ENCODE results near the gene SEC14L1.
"Not testable (repeated sequence)": the region's sequence is repeated elsewhere in the genome, so short reads cannot be mapped to it uniquely, and the experiment has no call there.

SEC14L1 gene

GRCh38 chr17:77142689-77143088 is 1.9 kb downstream of the SEC14L1 start:
- no peak for DNase-seq

GRCh38 chr17:77143306-77143705 is 2.5 kb downstream of the SEC14L1 start:
- no peak for DNase-seq

DNA sequence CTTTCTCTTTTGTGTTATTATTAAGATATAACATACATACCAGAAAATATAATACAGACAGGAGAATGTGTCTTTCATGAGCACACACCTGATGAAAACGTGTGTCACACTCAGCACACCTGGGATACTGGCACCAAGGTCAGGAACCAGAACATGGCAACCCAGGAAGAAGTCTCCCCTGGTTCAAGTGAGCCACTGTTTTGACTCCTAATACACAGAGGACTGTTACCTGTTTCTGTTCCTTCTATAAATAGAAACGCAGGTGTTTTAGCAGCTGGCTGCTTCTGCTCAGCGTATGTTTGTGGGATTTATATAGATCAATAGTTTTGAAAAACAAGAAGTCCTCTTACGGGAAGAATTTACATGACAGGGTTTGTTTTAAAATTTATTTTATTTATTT is 3.5 kb downstream of the SEC14L1 start:
- no peak for DNase-seq

DNA sequence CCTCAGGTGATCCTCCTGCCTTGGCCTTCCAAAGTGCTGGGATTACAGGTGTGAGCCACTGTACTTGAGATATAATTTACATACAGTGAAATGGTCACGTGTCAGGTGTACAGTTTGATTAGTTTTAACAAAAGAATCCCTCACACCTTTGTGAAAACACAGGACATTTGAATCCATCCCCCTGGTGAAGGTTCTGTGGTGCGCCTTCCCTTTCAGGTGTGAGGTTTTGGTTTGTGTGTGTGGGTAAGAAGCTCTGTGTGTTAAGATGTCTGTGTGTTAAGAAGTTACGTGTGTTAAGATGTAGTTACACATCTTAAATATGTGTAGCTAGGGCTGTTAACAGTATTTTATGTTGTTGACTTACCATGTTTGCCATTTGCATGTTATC is 4.4 kb downstream of the SEC14L1 start:
- no peak for DNase-seq

GRCh38 chr17:77145612-77146245 is 5.0 kb downstream of the SEC14L1 start:
- DNase-seq: no peak

DNA sequence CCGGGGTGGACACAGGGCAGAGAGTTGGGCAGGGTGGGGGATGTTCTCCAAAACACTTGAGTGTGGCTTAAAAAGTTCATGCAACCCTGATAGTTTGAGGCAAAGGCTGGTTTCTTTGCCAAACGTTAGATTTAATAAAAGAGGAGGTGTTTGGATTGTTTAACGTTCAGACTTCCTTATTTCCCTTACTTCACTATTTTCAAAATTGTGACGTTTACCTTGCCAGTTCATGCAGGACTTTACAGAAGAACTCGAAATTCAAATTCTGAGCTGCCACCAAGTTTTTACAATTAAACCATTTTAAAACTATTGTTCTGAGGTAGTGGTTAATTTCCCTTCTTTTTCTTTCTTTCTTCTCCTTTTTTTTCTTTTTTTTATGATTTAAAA is 5.5 kb downstream of the SEC14L1 start:
- DNase-seq: no peak

DNA sequence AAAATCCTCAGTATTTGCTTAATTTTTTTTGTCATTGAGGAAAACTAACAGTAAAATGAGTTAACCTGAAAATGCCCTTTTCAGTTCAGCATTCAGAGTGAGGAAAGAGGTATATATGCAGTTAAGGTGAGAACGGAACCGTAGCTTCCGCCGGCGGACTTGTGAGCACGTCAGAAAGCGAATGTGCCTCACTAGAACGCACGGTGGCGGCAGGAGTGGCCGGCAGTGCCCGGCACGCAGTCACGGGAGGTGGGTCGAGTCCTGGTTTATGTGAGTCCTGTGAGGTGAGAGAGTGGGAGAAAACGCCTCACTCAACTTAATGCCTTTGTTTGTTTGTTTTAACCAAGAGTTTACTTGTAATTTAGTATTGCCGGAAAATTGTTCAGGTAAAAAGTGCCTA is 6.1 kb downstream of the SEC14L1 start:
- DNase-seq: no peak

DNA sequence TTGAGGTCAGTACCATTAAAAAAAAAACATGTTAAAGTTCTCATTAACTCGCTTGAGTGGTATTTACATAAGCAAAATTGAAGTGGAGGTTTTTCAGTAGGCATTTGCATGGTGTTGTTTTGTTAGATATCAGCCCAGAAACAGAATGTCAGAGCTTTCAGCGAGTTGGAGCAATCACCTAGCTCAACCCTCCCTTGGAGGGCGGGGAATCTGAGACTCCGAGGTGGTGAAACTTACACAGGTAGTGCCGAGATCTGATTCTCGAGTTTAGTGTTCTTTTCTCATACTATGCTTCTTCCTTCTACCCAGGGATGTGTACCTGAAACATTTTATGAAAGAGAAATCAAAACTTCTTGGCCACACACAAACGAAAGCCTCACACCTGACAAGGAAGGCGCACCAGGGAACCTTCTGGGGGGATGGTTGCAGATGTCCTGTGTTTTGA is 6.6 kb downstream of the SEC14L1 start:
- DNase-seq: no peak

- DNase-seq: no peak
Measured at GRCh38 chr17:77148077-77148939, 7.5 kb downstream of the SEC14L1 start.

DNA sequence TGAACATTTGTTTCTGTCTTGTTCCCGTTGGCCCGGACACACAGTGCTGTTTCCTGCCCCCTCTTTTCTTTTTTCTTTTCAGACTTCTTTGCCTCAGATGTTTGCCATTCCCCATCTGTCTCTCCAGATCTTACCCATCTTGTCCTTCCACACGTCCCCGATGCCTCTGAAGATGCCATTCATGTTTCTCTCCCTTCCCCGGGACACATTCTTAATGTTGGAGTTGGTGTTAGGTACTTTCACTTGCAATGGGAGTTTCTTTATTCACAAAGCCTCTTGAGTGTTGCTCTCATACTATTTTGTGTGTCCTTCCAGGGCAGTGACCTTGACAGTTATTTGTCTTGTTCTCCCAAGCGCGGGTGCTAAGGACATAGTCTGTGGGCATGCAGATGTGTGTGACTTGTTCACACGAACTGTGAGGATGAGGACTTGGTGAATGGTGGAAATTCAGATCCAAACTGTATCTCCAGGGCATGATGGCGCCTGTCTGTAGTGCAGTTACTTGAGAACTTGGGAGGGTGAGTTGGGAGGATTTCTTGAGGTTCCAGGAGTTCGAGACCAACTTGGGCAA is 8.3 kb downstream of the SEC14L1 start:
- DNase-seq: no peak

GRCh38 chr17:77150196-77150595 is 9.4 kb downstream of the SEC14L1 start:
- no peak for DNase-seq

DNA sequence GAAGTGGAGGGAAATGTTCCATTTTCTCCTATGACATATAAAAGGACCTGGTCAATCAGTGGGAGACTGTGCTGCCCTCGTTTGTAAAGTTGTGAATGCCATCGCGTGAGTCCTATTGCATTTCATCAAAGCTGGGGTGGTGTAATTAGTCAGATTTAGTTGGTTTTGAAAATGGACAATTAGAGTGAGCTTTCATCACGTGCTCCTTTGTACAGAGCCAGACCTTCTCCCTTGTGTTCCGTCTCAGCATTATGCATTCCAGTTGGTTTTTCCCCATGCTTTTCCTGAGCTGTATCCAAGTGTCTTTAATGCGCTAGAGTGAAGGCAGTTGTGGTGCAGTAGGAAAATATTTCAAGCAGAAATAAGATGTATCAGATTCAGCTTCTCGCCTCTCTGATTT is 10.4 kb downstream of the SEC14L1 start:
- no peak for DNase-seq

GRCh38 chr17:77152056-77152455 is 11.3 kb downstream of the SEC14L1 start:
- DNase-seq: not testable (repeated sequence)

DNA sequence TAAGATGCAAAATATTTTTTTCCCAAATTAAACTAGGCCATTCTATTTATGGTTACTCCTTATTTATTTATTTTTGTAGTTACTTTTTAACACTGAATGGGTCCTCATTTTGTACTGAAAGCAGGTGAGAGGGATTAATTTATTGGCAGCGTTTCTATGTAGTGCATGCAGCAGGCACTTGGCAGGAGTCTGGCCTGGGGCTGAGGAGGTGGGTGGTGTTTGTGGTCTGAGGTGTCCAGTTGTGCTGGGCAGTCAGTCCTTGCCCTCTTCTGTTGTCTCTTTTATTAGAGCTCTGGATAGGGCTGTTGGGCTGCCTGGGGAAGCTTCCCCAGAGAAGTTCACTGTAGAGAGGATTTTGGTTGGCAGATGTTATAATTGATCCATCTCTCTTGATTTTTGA is 12.7 kb downstream of the SEC14L1 start:
- DNase-seq: no peak

- no peak for DNase-seq
Measured at GRCh38 chr17:77153999-77154586, 13.3 kb downstream of the SEC14L1 start.

DNA sequence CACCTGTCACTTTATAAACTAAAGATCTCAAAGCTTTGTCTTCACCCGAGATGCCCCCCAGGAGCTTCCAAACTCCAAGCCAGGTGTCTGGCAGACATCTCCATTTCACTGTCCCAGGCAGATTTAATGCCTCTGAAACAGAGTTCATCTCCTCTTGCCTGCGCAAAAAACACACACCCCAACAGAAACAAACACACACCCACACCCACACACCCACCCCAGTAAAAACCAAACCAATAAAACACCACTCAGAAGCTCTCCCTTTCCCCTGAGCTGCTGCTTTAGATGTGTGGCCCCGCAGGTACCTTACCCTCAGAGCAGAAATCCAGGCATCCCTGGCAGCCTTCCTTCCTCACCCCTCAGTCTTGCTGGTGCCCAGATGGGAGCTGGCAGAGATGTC is 14.4 kb downstream of the SEC14L1 start:
- no peak for DNase-seq

GRCh38 chr17:77157766-77158165 is 17.0 kb downstream of the SEC14L1 start:
- not testable (repeated sequence) for DNase-seq

DNA sequence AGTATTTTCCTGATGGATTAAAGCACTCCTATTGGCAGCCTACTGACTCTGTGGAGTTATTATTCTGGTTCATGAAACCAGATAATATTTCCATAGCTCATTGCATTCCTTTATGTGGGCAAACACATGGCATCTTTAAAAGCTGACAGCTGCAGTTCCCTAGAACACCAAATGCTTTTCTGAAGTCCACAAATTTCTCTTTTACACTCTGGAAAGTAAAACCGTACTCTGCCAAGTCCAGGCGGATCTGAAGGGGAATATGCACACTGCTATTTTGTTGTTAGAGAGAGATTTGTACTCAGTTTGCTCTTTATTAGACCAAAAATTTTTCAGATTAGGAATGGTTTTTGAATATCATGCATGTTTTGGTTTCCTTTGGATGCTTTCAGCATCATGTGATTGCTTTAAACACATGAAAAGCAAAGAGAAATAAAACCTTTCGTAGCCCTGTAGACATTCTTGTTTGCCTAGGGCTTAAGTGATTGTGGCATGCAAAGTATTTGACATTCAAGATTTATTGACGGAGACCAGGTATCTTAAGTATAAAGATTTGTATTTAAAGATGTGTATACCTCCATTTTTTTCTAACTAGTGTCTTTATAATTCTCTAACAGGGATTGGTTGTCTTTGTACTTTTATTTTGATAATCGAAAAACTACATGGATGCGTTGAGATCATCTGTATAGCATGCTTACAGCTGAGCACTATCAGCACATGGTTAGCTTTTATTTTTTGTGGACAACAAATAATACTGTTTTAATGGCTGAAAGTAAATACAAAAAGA is 19.5 kb downstream of the SEC14L1 start:
- DNase-seq: no peak

DNA sequence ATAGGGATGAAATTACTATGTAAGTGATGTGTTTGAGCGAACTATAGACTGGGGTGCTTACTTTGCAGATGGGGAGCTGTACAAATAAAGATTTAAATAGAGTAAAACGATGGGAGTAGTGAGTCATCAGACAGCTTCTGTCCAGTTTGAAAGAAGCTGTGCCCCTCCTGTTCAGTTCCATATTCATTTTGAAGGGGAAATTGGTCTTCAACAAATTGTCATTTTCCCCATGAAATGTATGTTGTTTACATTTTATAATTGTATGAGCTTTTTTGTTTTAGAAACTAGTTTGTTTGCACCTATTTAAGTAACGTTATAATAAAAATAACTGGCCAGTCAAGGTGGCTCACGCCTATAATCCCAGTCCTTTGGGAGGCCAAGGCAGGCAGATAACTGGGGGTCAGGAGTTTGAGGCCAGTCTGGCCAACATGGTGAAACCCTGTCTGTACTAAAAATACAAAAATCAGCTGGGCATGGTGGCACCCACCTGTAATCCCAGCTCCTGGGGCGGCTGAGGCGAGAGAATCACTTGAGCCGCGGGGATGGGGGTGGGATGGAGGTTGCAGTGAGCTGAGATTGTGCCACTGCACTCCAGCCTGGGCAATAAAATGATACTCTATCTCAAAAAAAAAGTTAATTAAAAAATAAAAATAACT is 20.2 kb downstream of the SEC14L1 start:
- DNase-seq: no peak

GRCh38 chr17:77161953-77162352 is 21.2 kb downstream of the SEC14L1 start:
- DNase-seq: no peak

GRCh38 chr17:77163001-77163400 is 22.2 kb downstream of the SEC14L1 start:
- no peak for DNase-seq

GRCh38 chr17:77163511-77164280 is 22.9 kb downstream of the SEC14L1 start:
- DNase-seq: peak; percentile 5

Measured in GF-D8 (cell line).